ENCODE data around the gene LPIN1. TPM values are rescaled to one million over a fixed set of nuclear protein-coding genes. Genes with fewer than 3 reads are reported as not detected.

LPIN1 gene
- total RNA-seq, 1 experiment from 2014 or later, result 13.5 TPM

- no peak for DNase-seq (ENCODE audit: low read depth)
Measured at GRCh38 chr2:11865805-11866204, 119.4 kb downstream of the LPIN1 start.

DNA sequence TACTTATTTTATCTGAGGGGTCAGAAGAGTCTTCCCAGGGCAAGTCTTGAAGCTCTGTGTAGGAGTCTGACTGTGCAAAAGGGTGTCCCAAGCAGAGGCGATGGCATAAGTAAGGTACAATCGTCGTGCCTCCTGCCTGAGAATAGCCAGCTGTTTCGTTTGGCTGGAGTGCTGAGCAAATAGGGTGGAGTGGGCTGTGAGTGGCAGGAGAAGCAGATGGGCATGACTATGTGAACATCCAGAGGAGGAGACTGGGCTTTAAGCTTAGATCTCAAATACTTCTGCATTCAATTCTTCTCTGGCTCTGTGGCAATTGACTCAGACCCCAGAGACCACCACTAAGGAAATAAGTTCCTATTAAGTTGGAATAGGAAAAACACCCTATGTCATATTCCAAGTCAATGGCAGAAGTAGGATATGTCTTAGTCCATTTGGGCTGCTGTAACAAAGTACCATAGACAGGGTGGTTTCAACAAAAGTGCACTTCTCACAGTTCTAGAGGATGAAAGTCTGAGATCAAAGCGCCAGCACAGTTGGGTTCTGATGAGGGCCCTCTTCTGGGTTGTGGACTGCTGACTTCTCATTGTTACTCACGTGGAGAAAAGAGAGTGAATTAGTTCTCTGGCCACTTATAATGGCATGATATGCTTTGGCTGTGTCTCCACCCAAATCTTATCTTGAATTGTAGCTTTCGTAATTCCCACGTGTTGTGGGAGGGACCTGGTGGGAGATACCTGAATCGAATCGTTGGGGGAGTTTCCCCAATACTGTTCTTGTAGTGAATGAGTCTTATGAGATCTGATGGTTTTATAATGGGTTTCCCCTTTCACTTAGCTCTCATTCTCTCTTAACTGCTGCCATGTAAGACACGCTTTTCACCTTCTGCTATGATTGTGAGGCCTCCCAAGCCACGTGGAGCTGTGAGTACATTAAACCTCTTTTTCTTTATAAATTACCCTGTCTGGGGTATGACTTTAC, 120.2 kb downstream of the LPIN1 start:
- no peak for DNase-seq (ENCODE audit: low read depth)

GRCh38 chr2:11867926-11868325, 121.5 kb downstream of the LPIN1 start:
- no peak for DNase-seq (ENCODE audit: low read depth)

DNA sequence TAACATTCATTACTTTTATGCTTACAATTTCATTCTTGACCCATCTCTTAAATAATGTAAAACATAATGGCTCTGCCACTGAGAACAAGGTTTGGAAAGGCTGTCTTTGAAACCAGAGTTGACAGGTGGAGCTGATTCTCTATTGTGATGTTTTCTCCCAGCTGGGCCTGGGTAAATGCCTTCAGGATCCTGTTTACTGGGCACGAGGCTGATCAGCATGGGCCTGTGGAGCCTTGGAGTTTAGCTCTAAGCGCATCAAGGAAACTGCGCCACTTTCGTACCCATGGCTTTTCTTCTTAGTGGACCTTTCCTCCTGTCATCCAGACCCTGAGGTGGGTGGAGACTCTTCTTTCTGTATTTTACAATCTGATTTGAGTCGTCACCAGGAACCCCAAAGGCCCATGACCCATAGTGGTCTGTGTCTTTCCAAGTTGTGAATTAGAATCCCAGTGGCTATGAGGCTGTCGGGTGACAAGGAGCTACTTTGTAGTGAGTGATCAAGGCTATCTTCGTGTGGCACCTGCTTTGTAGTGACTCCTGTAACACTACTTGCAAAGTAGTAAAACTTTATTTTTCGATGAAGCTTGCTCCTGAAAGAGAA, 123.1 kb downstream of the LPIN1 start:
- DNase-seq (ENCODE audit: low read depth), result no peak

- DNase-seq (ENCODE audit: low read depth), result no peak
Measured at GRCh38 chr2:11870064-11870463, 123.6 kb downstream of the LPIN1 start.

GRCh38 chr2:11870584-11870983, 124.2 kb downstream of the LPIN1 start:
- DNase-seq (ENCODE audit: low read depth), result no peak

GRCh38 chr2:11871421-11871820, 125.0 kb downstream of the LPIN1 start:
- no peak for DNase-seq (ENCODE audit: low read depth)

- peak; percentile 30 for DNase-seq (ENCODE audit: low read depth)
Measured at GRCh38 chr2:11872247-11872947, 126.0 kb downstream of the LPIN1 start.

DNA sequence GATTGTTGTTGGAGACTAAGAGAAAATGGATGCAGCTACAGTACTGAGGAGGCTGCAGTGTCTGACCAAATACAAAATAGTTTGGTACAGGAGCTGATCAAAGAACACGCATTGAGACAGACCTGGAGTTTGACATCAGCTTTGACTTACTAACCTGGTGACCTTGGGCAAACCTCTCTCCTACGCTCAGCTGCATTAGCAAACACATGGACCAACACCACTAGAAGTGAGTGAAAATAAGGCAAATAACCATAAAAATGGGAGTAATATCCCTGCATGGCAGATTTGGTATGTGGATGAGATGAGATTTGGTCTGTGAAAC, 126.5 kb downstream of the LPIN1 start:
- no peak for DNase-seq (ENCODE audit: low read depth)

- no peak for DNase-seq (ENCODE audit: low read depth)
Measured at GRCh38 chr2:11873356-11874154, 127.1 kb downstream of the LPIN1 start.

DNA sequence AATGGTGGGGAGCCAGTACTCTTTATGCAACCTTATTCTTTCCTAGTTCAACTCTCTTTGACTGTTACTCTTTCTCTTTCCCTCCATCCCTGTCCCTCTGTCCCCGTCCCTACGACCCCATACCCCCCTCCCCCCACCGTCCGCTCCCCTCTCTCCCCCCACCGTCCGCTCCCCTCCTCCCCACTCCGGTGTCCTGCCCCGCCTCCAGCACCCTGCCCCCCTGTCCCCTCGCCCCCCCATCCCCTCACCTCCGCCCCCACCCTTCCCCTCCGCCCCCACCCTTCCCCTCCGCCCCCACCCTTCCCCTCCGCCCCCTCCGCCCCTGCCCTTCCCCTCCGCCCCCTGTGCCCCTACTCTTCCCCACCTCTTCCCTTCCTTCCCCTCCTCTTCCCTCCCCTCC, 128.4 kb downstream of the LPIN1 start:
- DNase-seq (ENCODE audit: low read depth), result no peak

DNA sequence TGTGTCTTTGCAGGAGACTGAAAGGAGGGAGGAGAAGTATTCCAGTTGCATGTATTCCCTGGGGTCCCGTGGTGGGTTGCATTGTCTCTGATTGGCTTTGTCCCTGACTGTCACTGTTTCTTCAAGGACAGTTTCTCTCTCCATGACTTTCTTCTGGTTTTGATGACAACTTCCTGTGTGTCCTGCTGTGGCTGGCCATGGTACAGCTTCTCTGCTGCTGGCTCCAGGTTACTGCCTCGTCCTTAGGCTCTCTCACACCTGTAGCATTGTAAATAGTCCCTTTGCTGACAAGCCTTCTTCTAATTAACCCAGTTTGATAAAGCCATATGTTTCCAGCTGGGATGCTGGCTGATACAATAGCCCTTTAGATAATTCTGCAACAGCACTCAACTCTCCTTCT, 129.0 kb downstream of the LPIN1 start:
- DNase-seq (ENCODE audit: low read depth), result no peak

DNA sequence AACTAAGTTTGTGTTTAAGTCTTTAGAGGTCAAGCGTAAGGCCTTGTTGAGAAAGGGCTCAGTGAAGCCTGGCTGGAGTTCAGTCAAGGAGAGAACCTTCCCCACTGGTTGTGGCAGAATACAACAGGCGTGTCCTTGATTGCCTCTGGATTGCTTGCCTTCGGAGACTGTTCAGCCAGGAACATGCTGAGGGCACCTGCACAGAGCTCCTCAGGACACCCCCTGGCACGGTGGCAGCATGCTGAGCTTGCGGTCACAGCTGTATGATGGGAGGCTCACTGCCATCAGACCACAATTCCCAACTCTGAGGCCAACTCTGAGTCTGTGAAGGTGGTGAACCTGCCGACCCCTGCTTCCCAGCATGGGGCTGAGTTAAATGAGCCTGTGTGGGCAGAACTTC, 130.0 kb downstream of the LPIN1 start:
- DNase-seq (ENCODE audit: low read depth), result no peak

DNA sequence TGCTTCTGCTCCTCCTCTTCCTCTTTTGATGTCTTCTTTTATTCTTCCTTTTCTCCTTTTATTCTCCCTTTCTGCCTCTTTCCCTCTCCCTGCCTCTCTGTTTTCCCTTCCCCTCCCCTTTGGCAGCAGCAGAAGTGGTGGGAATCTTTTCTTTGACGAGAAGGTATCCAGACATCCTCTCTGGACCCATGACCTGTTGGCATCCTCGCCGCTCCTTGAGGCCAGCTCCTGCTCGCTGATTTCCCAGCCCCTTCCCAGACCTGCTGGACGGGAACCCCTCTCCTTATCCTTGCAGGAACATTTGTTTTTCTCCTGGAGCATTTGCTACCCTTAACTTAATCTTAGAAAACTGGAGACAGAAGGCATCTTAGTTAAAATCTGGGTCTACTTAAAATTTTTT, 130.5 kb downstream of the LPIN1 start:
- DNase-seq (ENCODE audit: low read depth), result no peak

Other genes starting within 250 kb of the LPIN1 start
- gene GREB1, start 212.6 kb upstream of the LPIN1 start, total RNA-seq (2014; rRNA removed; shearing (Covaris generic)), result 0.91 and 11.3 TPM in 2 replicates
- gene NTSR2, start 76.4 kb upstream of the LPIN1 start, total RNA-seq (2014; rRNA removed; shearing (Covaris generic)), result not detected in 2 replicates

Data from Daoy (cell line).